HG02852 (cell line): ENCODE data around the gene CAV1.
A peak's percentile ranks its signal among the peaks of the same experiment; 100 is the strongest.
"Not testable (repeated sequence)": the region's sequence is repeated elsewhere in the genome, so short reads cannot be mapped to it uniquely, and the experiment has no call there.

Experiments
- ATAC-seq: cut with Tn5 transposase; IDR thresholded peaks from one replicate; pipeline ENCODE4 v1.9.1; 2021; ENCODE audit warnings: mild to moderate bottlenecking, moderate library complexity; ENCODE audit not compliant: unreplicated experiment

CAV1 gene

GRCh38 chr7:116576350-116577319 is 51.8 kb downstream of the CAV1 start:
- no peak for ATAC-seq

GRCh38 chr7:116577320-116577871 is 52.6 kb downstream of the CAV1 start:
- peak; percentile 91 for ATAC-seq

- ATAC-seq, result no peak
These were observed 53.7 kb downstream of the CAV1 start for GRCh38 chr7:116578526-116578925.

GRCh38 chr7:116579322-116579721 is 54.5 kb downstream of the CAV1 start:
- ATAC-seq, result no peak

GRCh38 chr7:116579835-116580234 is 55.0 kb downstream of the CAV1 start:
- no peak for ATAC-seq

GRCh38 chr7:116582164-116582732 is 57.4 kb downstream of the CAV1 start:
- ATAC-seq, result no peak

- peak; percentile 35 for ATAC-seq
These were observed 58.1 kb downstream of the CAV1 start for GRCh38 chr7:116582806-116583444.

GRCh38 chr7:116583653-116584052 is 58.8 kb downstream of the CAV1 start:
- peak; percentile 90 for ATAC-seq

- ATAC-seq, result no peak
These were observed 59.9 kb downstream of the CAV1 start for GRCh38 chr7:116584721-116585120.

GRCh38 chr7:116585392-116585791 is 60.6 kb downstream of the CAV1 start:
- no peak for ATAC-seq

- ATAC-seq, result no peak
These were observed 61.1 kb downstream of the CAV1 start for GRCh38 chr7:116585967-116586366.

- not testable (repeated sequence) for ATAC-seq
These were observed 62.4 kb downstream of the CAV1 start for GRCh38 chr7:116587200-116587599.

- peak; percentile 64 for ATAC-seq
These were observed 63.4 kb downstream of the CAV1 start for GRCh38 chr7:116588225-116588624.

GRCh38 chr7:116588641-116589594 is 64.1 kb downstream of the CAV1 start:
- ATAC-seq, result no peak

- no peak for ATAC-seq
These were observed 66.6 kb downstream of the CAV1 start for GRCh38 chr7:116591202-116592040.

GRCh38 chr7:116592041-116592355 is 67.2 kb downstream of the CAV1 start:
- no peak for ATAC-seq

GRCh38 chr7:116592445-116592844 is 67.6 kb downstream of the CAV1 start:
- no peak for ATAC-seq

GRCh38 chr7:116593359-116594075 is 68.7 kb downstream of the CAV1 start:
- no peak for ATAC-seq

- no peak for ATAC-seq
These were observed 70.2 kb downstream of the CAV1 start for GRCh38 chr7:116595063-116595462.
